ENCODE results near the gene RNF112.

- TF ChIP-seq CTCF (conservative IDR thresholded peaks at IDR 0.05; ENCODE audit: low read depth, low read length): no peak
- TF ChIP-seq EZH2phosphoT487 (IDR thresholded peaks at IDR 0.05; ENCODE audit: borderline replicate concordance, low read length): no peak
Observed at GRCh38 chr17:19366637-19366972, 44.4 kb upstream of the RNF112 start.
